ENCODE data around the gene CTSC. TPM values are rescaled to one million over a fixed set of nuclear protein-coding genes. Genes with fewer than 3 reads are reported as not detected.
"Not testable (repeated sequence)": the region's sequence is repeated elsewhere in the genome, so short reads cannot be mapped to it uniquely, and the experiment has no call there.

Gene CTSC
- total RNA-seq, 4 donors from 2014 or later = 54.8 to 87.5 (median 64.2) TPM

DNA sequence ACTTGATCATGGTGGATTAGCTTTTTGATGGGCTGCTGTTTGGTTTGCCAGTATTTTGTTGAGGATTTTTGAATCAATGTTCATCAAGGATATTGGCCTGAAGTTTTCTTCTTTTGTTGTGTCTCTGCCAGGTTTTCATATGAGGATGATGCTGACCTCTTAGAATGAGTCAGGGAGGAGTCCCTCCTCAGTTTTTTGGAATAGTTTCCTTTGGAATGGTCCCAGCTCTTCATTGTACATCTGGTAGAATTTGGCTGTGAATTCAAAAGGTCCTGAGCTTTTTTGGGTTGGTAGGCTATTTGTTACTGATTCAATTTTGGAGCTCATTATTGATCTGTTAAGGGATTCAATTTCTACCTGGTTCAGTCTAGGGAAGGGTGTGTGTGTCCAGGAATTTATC is 78.1 kb downstream of the CTSC start:
- no peak for DNase-seq
- Histone ChIP-seq H3K27ac (no peak overlapping the region), H3K27me3 (no peaks in the 10 kb centered on the region), H3K36me3 (no peaks in the 10 kb centered on the region), H3K4me3 (replicated peaks in 1 of 3) (no peak overlapping the region), H3K4me1 (no peaks in the 10 kb centered on the region), H3K9me3 (no peaks in the 10 kb centered on the region)
- TF ChIP-seq POLR2A (IDR thresholded peaks at IDR 0.05) = no peak
- no peak for TF ChIP-seq CTCF (IDR thresholded peaks at IDR 0.05)
- intact Hi-C loops (cut with DNase I) = no loop called here

GRCh38 chr11:88252208-88252607 is 85.3 kb downstream of the CTSC start:
- Histone ChIP-seq H3K27ac (no peak overlapping the region), H3K36me3 (no peaks in the 10 kb centered on the region), H3K4me3 (replicated peaks in 1 of 3) (no peak overlapping the region), H3K27me3 (no peaks in the 10 kb centered on the region), H3K4me1 (no peaks in the 10 kb centered on the region), H3K9me3 (no peaks in the 10 kb centered on the region)
- intact Hi-C loops (cut with DNase I) = no loop called here
- no peak for DNase-seq
- no peak for TF ChIP-seq POLR2A (IDR thresholded peaks at IDR 0.05)
- no peak for TF ChIP-seq CTCF (IDR thresholded peaks at IDR 0.05)

GRCh38 chr11:88250566-88251242 is 86.8 kb downstream of the CTSC start:
- Histone ChIP-seq H3K36me3 (no peaks in the 10 kb centered on the region), H3K4me3 (replicated peaks in 1 of 3) (no peak overlapping the region), H3K4me1 (no peaks in the 10 kb centered on the region), H3K9me3 (no peaks in the 10 kb centered on the region), H3K27me3 (no peaks in the 10 kb centered on the region), H3K27ac (no peak overlapping the region)
- DNase-seq = no peak
- 76 to 78% methylated on average over 3 of the region's 3 CpGs for WGBS, 2 donors
- TF ChIP-seq CTCF (IDR thresholded peaks at IDR 0.05) = no peak
- intact Hi-C loops (cut with DNase I) = no loop called here

GRCh38 chr11:88249706-88250105 is 87.8 kb downstream of the CTSC start:
- no peak overlapping the region for H3K4me3 ChIP-seq (replicated peaks in 1 of 3)
- intact Hi-C loops (cut with DNase I) = no loop called here
- TF ChIP-seq CTCF (IDR thresholded peaks at IDR 0.05) = no peak
- no peak for TF ChIP-seq POLR2A (IDR thresholded peaks at IDR 0.05)
- H3K36me3 ChIP-seq = no peaks in the 10 kb centered on the region
- no peaks in the 10 kb centered on the region for H3K9me3 ChIP-seq
- no peaks in the 10 kb centered on the region for H3K27me3 ChIP-seq
- H3K27ac ChIP-seq = no peak overlapping the region
- no peaks in the 10 kb centered on the region for H3K4me1 ChIP-seq
- 96 to 100% methylated on average over 1 of the region's 1 CpG for WGBS, 2 donors
- no peak for DNase-seq

DNA sequence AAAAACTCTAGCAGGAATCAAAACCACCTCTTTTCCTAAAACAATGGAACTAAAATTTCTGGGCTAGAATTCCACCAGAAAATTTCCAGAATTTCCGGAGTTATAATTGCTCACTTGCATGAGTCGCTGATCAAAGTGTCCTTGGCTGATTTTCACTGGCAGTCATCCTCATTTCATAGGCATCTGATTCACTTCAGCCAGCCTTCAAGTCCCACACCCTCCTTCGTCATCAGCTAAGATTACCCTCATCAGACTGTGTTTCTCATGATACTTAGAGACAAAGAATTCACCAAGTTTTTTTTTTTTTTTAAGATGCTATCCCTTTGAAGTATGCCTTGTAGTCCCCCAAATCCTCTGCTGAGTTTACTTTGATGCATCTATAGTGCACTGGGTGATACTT is 90.8 kb downstream of the CTSC start:
- no peak for DNase-seq
- no peaks in the 10 kb centered on the region for H3K27me3 ChIP-seq
- H3K4me3 ChIP-seq (replicated peaks in 1 of 3) = no peak overlapping the region
- WGBS, 2 donors = 68 to 86% methylated on average over 3 of the region's 3 CpGs
- no peak overlapping the region for H3K27ac ChIP-seq
- no peaks in the 10 kb centered on the region for H3K9me3 ChIP-seq
- TF ChIP-seq POLR2A (IDR thresholded peaks at IDR 0.05) (no peak), CTCF (IDR thresholded peaks at IDR 0.05) (no peak)
- intact Hi-C loops (cut with DNase I) = no loop called here
- H3K36me3 ChIP-seq = no peaks in the 10 kb centered on the region
- no peaks in the 10 kb centered on the region for H3K4me1 ChIP-seq

DNA sequence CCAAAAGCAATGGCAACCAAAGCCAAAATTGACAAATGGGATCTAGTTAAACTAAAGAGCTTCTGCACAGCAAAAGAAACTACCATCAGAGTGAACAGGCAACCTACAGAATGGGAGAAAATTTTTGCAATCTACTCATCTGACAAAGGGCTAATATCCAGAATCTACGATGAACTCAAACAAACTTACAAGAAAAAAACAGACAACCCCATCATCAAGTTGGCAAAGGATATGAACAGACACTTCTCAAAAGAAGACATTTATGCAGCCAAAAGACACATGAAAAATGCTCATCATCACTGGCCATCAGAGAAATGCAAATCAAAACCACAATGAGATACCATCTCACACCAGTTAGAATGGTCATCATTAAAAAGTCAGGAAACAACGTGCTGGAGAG is 92.0 kb downstream of the CTSC start:
- DNase-seq; H3K27ac ChIP-seq; intact Hi-C loops (cut with DNase I); H3K4me1 ChIP-seq; H3K4me3 ChIP-seq (replicated peaks in 1 of 3); H3K9me3 ChIP-seq; H3K36me3 ChIP-seq; H3K27me3 ChIP-seq: not testable (repeated sequence)
- 88 to 94% methylated on average over 2 of the region's 2 CpGs for WGBS, 2 donors
